Kidney (tissue), 14 donors: ENCODE results near the gene NRXN3. TPM values are rescaled to one million over a fixed set of nuclear protein-coding genes. Genes with fewer than 3 reads are reported as not detected.

Source experiments
- DNase-seq, 5 donors: peaks; one replicate each; pipeline ENCODE4 v3.0.0-alpha.2; 2013 to 2020
- FAIRE-seq: peaks from 2 replicates; lab custom pipeline; 2012; peaks lifted over from hg19 to GRCh38; lab: Jason Lieb, UNC
- H3K27ac ChIP-seq, 2 donors: one replicate each; pipeline ENCODE4 v1.7.0; 2013; ENCODE audit warnings: low read depth in 2 of 2, low read length in 2 of 2, inconsistent platforms in 1 of 2
- H3K27me3 ChIP-seq: one replicate; pipeline ENCODE4 v1.7.1; 2013; ENCODE audit warnings: low read length, inconsistent platforms; ENCODE audit not compliant: control insufficient read depth, insufficient read depth
- H3K36me3 ChIP-seq, 3 donors: one replicate each; pipeline versions ENCODE4 v1.7.0 to v1.7.1; 2013; ENCODE audit warnings: low read length in 3 of 3, control low read depth in 1 of 3, inconsistent platforms in 1 of 3; ENCODE audit not compliant: insufficient read depth in 3 of 3, control insufficient read depth in 2 of 3
- H3K4me1 ChIP-seq, 3 donors: one replicate each; pipeline versions ENCODE4 v1.7.0 to v1.7.1; 2013; ENCODE audit warnings: low read length in 3 of 3, inconsistent platforms in 1 of 3, low read depth in 1 of 3; ENCODE audit not compliant: control insufficient read depth in 2 of 3, insufficient read depth in 2 of 3
- H3K4me3 ChIP-seq, 3 donors: one replicate each; pipeline versions ENCODE4 v1.7.0 to v1.8.1; 2013; ENCODE audit warnings: low read length in 3 of 3, control low read depth in 1 of 3, inconsistent platforms in 1 of 3
- H3K9ac ChIP-seq, 3 donors: one replicate each; pipeline versions ENCODE4 v1.7.0 to v1.7.1; 2013; ENCODE audit warnings: low read length in 3 of 3, control low read depth in 1 of 3, inconsistent platforms in 1 of 3
- H3K9me3 ChIP-seq, 3 donors: one replicate each; pipeline versions ENCODE4 v1.7.0 to v1.7.1; 2013; ENCODE audit warnings: low read length in 3 of 3, control low read depth in 1 of 3, inconsistent platforms in 1 of 3; ENCODE audit not compliant: control insufficient read depth in 2 of 3, insufficient read depth in 1 of 3
- CTCF ChIP-seq: IDR thresholded peaks from 3 replicates; pipeline ENCODE4 v1.5.1; 2012; ENCODE audit warnings: mild to moderate bottlenecking, moderate library complexity, borderline replicate concordance; ENCODE audit not compliant: insufficient read depth; ENCODE audit errors: extremely low read depth
- intact Hi-C: fragments of 100-400 bp; cut with DNase I; formaldehyde crosslinking; loops from one replicate; pipeline ENCODE4 v1.11.1; 2022
- polyA plus RNA-seq: library from polyadenylated mRNA; stranded (reverse); fragments of 350-450 nt; fragmentation: Illumina TruSeq; extraction: RNeasy Lipid Tissue Mini Kit (QIAGEN cat#74804); gene quantifications from one replicate; pipeline ENCODE4 v1.2.3, GENCODE V29; 2014; ENCODE audit warnings: low read depth, low replicate concordance; ENCODE audit not compliant: insufficient read depth
- total RNA-seq: library from RNA; stranded (reverse); fragmentation: NEBNext Ultra II Directional; extraction: Animal tissue kit (Norgen Biotek cat#: 25700); gene quantifications from one replicate; pipeline ENCODE4 v1.2.1, GENCODE V29; 2021
- donor health status: control.
- donor health status: control.
- donor health status: control.
- donor health status: control.
- donor health status: control.
- donor health status: DM: yes; HTN: yes; CAD: no.
- donor health status: Normal renal cell carcinoma (clear cell type).

NRXN3 gene
- total and polyA plus RNA-seq, 2 donors from 2014 or later: 1.5 to 2.4 TPM

GRCh38 chr14:78319887-78320635 is 149.9 kb downstream of the NRXN3 start:
- DNase-seq (peak in 3 of 5 donors; percentile 28 to 47 (median 43)), FAIRE-seq (no peak)
- no peaks in the 10 kb centered on the region for H3K36me3 ChIP-seq
- H3K9me3 ChIP-seq: no peaks in the 10 kb centered on the region
- no peak overlapping the region for H3K27ac ChIP-seq
- no peak for TF ChIP-seq CTCF
- no peak overlapping the region for H3K9ac ChIP-seq
- intact Hi-C loops: no loop called here
- H3K4me3 ChIP-seq: no peak overlapping the region
- H3K27me3 ChIP-seq: no peaks in the 10 kb centered on the region
- H3K4me1 ChIP-seq: no peaks in the 10 kb centered on the region

- Histone ChIP-seq H3K9me3 (no peaks in the 10 kb centered on the region), H3K9ac (no peak overlapping the region), H3K27ac (no peak overlapping the region), H3K36me3 (no peaks in the 10 kb centered on the region), H3K27me3 (no peaks in the 10 kb centered on the region), H3K4me1 (no peaks in the 10 kb centered on the region), H3K4me3 (no peak overlapping the region)
- no peak for TF ChIP-seq CTCF
- FAIRE-seq (no peak), DNase-seq (no peak)
- intact Hi-C loops: no loop called here
Measured at GRCh38 chr14:78324353-78324752, 154.2 kb downstream of the NRXN3 start.

- no peak for FAIRE-seq
Measured at GRCh38 chr14:78325911-78326310, 155.7 kb downstream of the NRXN3 start.

More at GRCh38 chr14:78325911-78326310, 155.7 kb downstream of the NRXN3 start:
- no peak overlapping the region for H3K9ac ChIP-seq
- no peak overlapping the region for H3K27ac ChIP-seq
- DNase-seq: no peak
- intact Hi-C loops: no loop called here
- H3K4me3 ChIP-seq: no peak overlapping the region
- TF ChIP-seq CTCF: no peak
- no peaks in the 10 kb centered on the region for H3K4me1 ChIP-seq
- no peaks in the 10 kb centered on the region for H3K9me3 ChIP-seq
- no peaks in the 10 kb centered on the region for H3K27me3 ChIP-seq
- H3K36me3 ChIP-seq: no peaks in the 10 kb centered on the region
